Progenitor cell of endocrine pancreas (in vitro differentiated cells): ENCODE results near the gene EFNB3. TPM values are rescaled to one million over a fixed set of nuclear protein-coding genes. Genes with fewer than 3 reads are reported as not detected.
A peak's percentile ranks its signal among the peaks of the same experiment; 100 is the strongest.

Experiments
- DNase-seq: peaks from one replicate; pipeline ENCODE4 v3.0.0; 2021; ENCODE audit warnings: low spot score; ENCODE audit not compliant: unreplicated experiment
- H3K27ac Mint-ChIP-seq: 2 replicates; pipeline ENCODE4 v1.8.0; 2021; ENCODE audit warnings: mild to moderate bottlenecking, moderate library complexity, mixed read lengths
- H3K27me3 Mint-ChIP-seq: 2 replicates; pipeline ENCODE4 v1.8.0; 2021; ENCODE audit warnings: mixed read lengths
- H3K36me3 Mint-ChIP-seq: 2 replicates; pipeline ENCODE4 v1.8.0; 2022; ENCODE audit warnings: mixed read lengths; ENCODE audit not compliant: insufficient read depth
- H3K4me1 Mint-ChIP-seq: 2 replicates; pipeline ENCODE4 v1.8.0; 2021; ENCODE audit warnings: low read depth, mixed read lengths
- H3K4me3 Mint-ChIP-seq: 2 replicates; pipeline ENCODE4 v1.8.0; 2021; ENCODE audit warnings: low read depth, mild to moderate bottlenecking, moderate library complexity, mixed read lengths
- H3K9me3 Mint-ChIP-seq: 2 replicates; pipeline ENCODE4 v1.8.0; 2021; ENCODE audit warnings: low read depth, mixed read lengths
- CTCF ChIP-seq: fragments of 200-600 bp; sonication (generic); IDR thresholded peaks from one replicate; pipeline ENCODE4 v1.5.0; 2021; ENCODE audit warnings: antibody characterized with exemption, mild to moderate bottlenecking; ENCODE audit not compliant: unreplicated experiment
- total RNA-seq: library from RNA; stranded (reverse); gene quantifications from 2 replicates; pipeline ENCODE4 v1.2.1, GENCODE V29; 2021

EFNB3 gene
- total RNA-seq, 1 donor from 2014 or later = 34.5 TPM

GRCh38 chr17:7673239-7673638 lies 31.8 kb upstream of the EFNB3 start:
- no peaks in the 10 kb centered on the region for H3K4me1 Mint-ChIP-seq
- no peak overlapping the region for H3K4me3 Mint-ChIP-seq
- peak; percentile 51 for TF ChIP-seq CTCF
- no peaks in the 10 kb centered on the region for H3K27me3 Mint-ChIP-seq
- DNase-seq = no peak
- H3K36me3 Mint-ChIP-seq = peaks cover 37% of the 10 kb centered on the region
- H3K27ac Mint-ChIP-seq = no peak overlapping the region
- H3K9me3 Mint-ChIP-seq = peaks cover 9% of the 10 kb centered on the region

- no peak for TF ChIP-seq CTCF
- Mint-ChIP-seq H3K9me3 (peaks cover 9% of the 10 kb centered on the region), H3K4me3 (no peak overlapping the region), H3K4me1 (no peaks in the 10 kb centered on the region), H3K27ac (no peak overlapping the region), H3K27me3 (no peaks in the 10 kb centered on the region), H3K36me3 (peaks cover 37% of the 10 kb centered on the region)
- DNase-seq = no peak
These were observed 30.1 kb upstream of the EFNB3 start for GRCh38 chr17:7674934-7675333.

GRCh38 chr17:7676533-7676932 lies 28.5 kb upstream of the EFNB3 start:
- no peak overlapping the region for H3K27ac Mint-ChIP-seq
- H3K9me3 Mint-ChIP-seq = peaks cover 9% of the 10 kb centered on the region
- H3K36me3 Mint-ChIP-seq = peaks cover 31% of the 10 kb centered on the region
- H3K27me3 Mint-ChIP-seq = no peaks in the 10 kb centered on the region
- DNase-seq = no peak
- TF ChIP-seq CTCF = no peak
- H3K4me3 Mint-ChIP-seq = no peak overlapping the region
- no peaks in the 10 kb centered on the region for H3K4me1 Mint-ChIP-seq

- no peak overlapping the region for H3K4me3 Mint-ChIP-seq
- H3K9me3 Mint-ChIP-seq = peaks cover 9% of the 10 kb centered on the region
These were observed 27.5 kb upstream of the EFNB3 start for GRCh38 chr17:7677388-7678067.

GRCh38 chr17:7684851-7685532 lies 20.0 kb upstream of the EFNB3 start:
- H3K4me1 Mint-ChIP-seq = peaks cover 22% of the 10 kb centered on the region

More at GRCh38 chr17:7677388-7678067, 27.5 kb upstream of the EFNB3 start:
- H3K27ac Mint-ChIP-seq = no peak overlapping the region
- no peak for TF ChIP-seq CTCF
- no peak for DNase-seq
- H3K4me1 Mint-ChIP-seq = no peaks in the 10 kb centered on the region
- peaks cover 28% of the 10 kb centered on the region for H3K36me3 Mint-ChIP-seq
- no peaks in the 10 kb centered on the region for H3K27me3 Mint-ChIP-seq

More at GRCh38 chr17:7684851-7685532, 20.0 kb upstream of the EFNB3 start:
- no peak for DNase-seq
- Mint-ChIP-seq H3K36me3 (peaks cover 2% of the 10 kb centered on the region), H3K27ac (peak overlapping the region; percentile 100), H3K9me3 (no peaks in the 10 kb centered on the region), H3K27me3 (no peaks in the 10 kb centered on the region), H3K4me3 (peak overlapping the region; percentile 98)
- TF ChIP-seq CTCF = no peak
